HEK293 (cell line): ENCODE data around the gene ERICH4.
A peak's percentile ranks its signal among the peaks of the same experiment; 100 is the strongest.

Experiments
- CTCF ChIA-PET: fragments of 350-600 bp; formaldehyde crosslinking; extraction: SDS; loops from one replicate; lab custom pipeline; 2021; ENCODE audit warnings: antibody characterized with exemption; lab: Yijun Ruan, JAX
- POLR2A ChIA-PET: fragments of 300-600 bp; formaldehyde crosslinking; extraction: SDS; loops from one replicate; lab custom pipeline; 2020; ENCODE audit warnings: antibody characterized with exemption, inconsistent platforms; lab: Yijun Ruan, JAX
- H3K27ac ChIP-seq: fragments of 200-500 bp; sonication (Bioruptor generic); 2 replicates; pipeline ENCODE4 v1.5.1; 2014; ENCODE audit warnings: low read depth, low read length, control low read depth, inconsistent platforms; ENCODE audit errors: extremely low read depth
- H3K36me3 ChIP-seq, 2 experiments: fragments of 200-500 bp in 1 of 2; sonication (Bioruptor generic) in 1 of 2; 1 replicate in 1 of 2; 2 replicates in 1 of 2; pipeline ENCODE4 v1.5.1; 2014 to 2017; ENCODE audit warnings: inconsistent platforms in 2 of 2, low read length in 2 of 2; ENCODE audit not compliant: control insufficient read depth in 2 of 2, insufficient read depth in 1 of 2
- H3K4me1 ChIP-seq: fragments of 200-500 bp; sonication (Bioruptor generic); 2 replicates; pipeline ENCODE4 v1.5.1; 2014; ENCODE audit warnings: mild to moderate bottlenecking, low read length, inconsistent platforms; ENCODE audit not compliant: control insufficient read depth, insufficient read depth
- H3K4me3 ChIP-seq: 2 replicates; pipeline ENCODE4 v1.5.1; 2011; ENCODE audit warnings: low read depth, mild to moderate bottlenecking, control low read depth, low read length, moderate library complexity
- H3K9me3 ChIP-seq: fragments of 200-500 bp; sonication (Bioruptor generic); 2 replicates; pipeline ENCODE4 v1.5.1; 2014; ENCODE audit warnings: low read depth, low read length, inconsistent platforms; ENCODE audit not compliant: control insufficient read depth, insufficient read depth
- ATF2 ChIP-seq: fragments of 450-650 bp; formaldehyde crosslinking; IDR thresholded peaks from 2 replicates; pipeline ENCODE4 v1.5.1; 2016; ENCODE audit warnings: missing biosample characterization, missing genetic modification characterization, low read depth
- EGR2 ChIP-seq: fragments of 450-650 bp; formaldehyde crosslinking; IDR thresholded peaks from 2 replicates; pipeline ENCODE4 v1.5.1; 2016; ENCODE audit warnings: low read depth, missing biosample characterization, missing genetic modification characterization
- GLIS1 ChIP-seq: fragments of 450-650 bp; formaldehyde crosslinking; IDR thresholded peaks from 2 replicates; pipeline ENCODE4 v1.5.1; 2016; ENCODE audit warnings: missing biosample characterization, missing genetic modification characterization
- MEIS1 ChIP-seq: sonication (generic); formaldehyde crosslinking; IDR thresholded peaks from 2 replicates; pipeline ENCODE4 v1.8.1; 2022; ENCODE audit warnings: missing genetic modification reagents, mild to moderate bottlenecking, borderline replicate concordance
- PRDM1 ChIP-seq: fragments of 450-650 bp; formaldehyde crosslinking; IDR thresholded peaks from 2 replicates; pipeline ENCODE4; 2016; ENCODE audit warnings: missing biosample characterization, missing genetic modification characterization
- PRDM10 ChIP-seq: fragments of 450-650 bp; formaldehyde crosslinking; IDR thresholded peaks from 2 replicates; pipeline ENCODE4 v1.5.1; 2016; ENCODE audit warnings: missing biosample characterization, missing genetic modification characterization
- SETDB1 ChIP-seq: IDR thresholded peaks from one replicate; pipeline ENCODE4 v1.6.1; 2017; ENCODE audit warnings: mild to moderate bottlenecking, low read length, moderate library complexity, mixed read lengths; ENCODE audit not compliant: insufficient read length
- ZBTB10 ChIP-seq: fragments of 450-650 bp; formaldehyde crosslinking; IDR thresholded peaks from 2 replicates; pipeline ENCODE4 v1.5.1; 2016; ENCODE audit warnings: missing biosample characterization, missing genetic modification characterization
- ZBTB48 ChIP-seq: fragments of 450-650 bp; formaldehyde crosslinking; IDR thresholded peaks from 2 replicates; pipeline ENCODE4 v1.5.1; 2016; ENCODE audit warnings: missing biosample characterization, missing genetic modification characterization
- ZBTB7A ChIP-seq: fragments of 450-650 bp; formaldehyde crosslinking; IDR thresholded peaks from 2 replicates; pipeline ENCODE4 v1.5.1; 2016; ENCODE audit warnings: low read depth, missing biosample characterization, missing genetic modification characterization
- ZFP41 ChIP-seq: fragments of 450-650 bp; formaldehyde crosslinking; IDR thresholded peaks from 2 replicates; pipeline ENCODE4 v1.5.1; 2016; ENCODE audit warnings: missing biosample characterization, missing genetic modification characterization, borderline replicate concordance
- ZNF223 ChIP-seq: fragments of 450-650 bp; formaldehyde crosslinking; IDR thresholded peaks from 2 replicates; pipeline ENCODE4 v1.5.1; 2016; ENCODE audit warnings: missing biosample characterization, missing genetic modification characterization
- ZNF266 ChIP-seq: fragments of 450-650 bp; formaldehyde crosslinking; IDR thresholded peaks from 2 replicates; pipeline ENCODE4 v1.5.1; 2016; ENCODE audit warnings: missing biosample characterization, missing genetic modification characterization, low read depth
- ZNF280D ChIP-seq: fragments of 450-650 bp; formaldehyde crosslinking; IDR thresholded peaks from 2 replicates; pipeline ENCODE4 v1.5.1; 2016; ENCODE audit warnings: missing biosample characterization, missing genetic modification characterization
- ZNF433 ChIP-seq: fragments of 450-650 bp; formaldehyde crosslinking; IDR thresholded peaks from 2 replicates; pipeline ENCODE4 v1.5.1; 2016; ENCODE audit warnings: missing biosample characterization, missing genetic modification characterization, low read depth
- ZNF501 ChIP-seq: fragments of 450-650 bp; formaldehyde crosslinking; IDR thresholded peaks from 2 replicates; pipeline ENCODE4 v1.5.1; 2016; ENCODE audit warnings: missing biosample characterization, missing genetic modification characterization
- ZNF514 ChIP-seq: fragments of 450-650 bp; formaldehyde crosslinking; IDR thresholded peaks from 2 replicates; pipeline ENCODE4 v1.5.1; 2016; ENCODE audit warnings: missing biosample characterization, missing genetic modification characterization
- ZNF561 ChIP-seq: fragments of 450-650 bp; IDR thresholded peaks from 2 replicates; pipeline ENCODE4 v1.5.1; 2018; ENCODE audit warnings: missing biosample characterization, missing genetic modification characterization, borderline replicate concordance
- ZNF658 ChIP-seq: fragments of 450-650 bp; formaldehyde crosslinking; IDR thresholded peaks from 2 replicates; pipeline ENCODE4; 2016; ENCODE audit warnings: missing biosample characterization, missing genetic modification characterization
- ZNF677 ChIP-seq: fragments of 450-650 bp; IDR thresholded peaks from 2 replicates; pipeline ENCODE4 v1.5.0; 2018; ENCODE audit warnings: missing biosample characterization, mild to moderate bottlenecking, missing genetic modification characterization, moderate library complexity
- ZNF701 ChIP-seq: fragments of 450-650 bp; formaldehyde crosslinking; IDR thresholded peaks from 2 replicates; pipeline ENCODE4 v1.5.1; 2016; ENCODE audit warnings: missing biosample characterization, missing genetic modification characterization
- ZNF747 ChIP-seq: fragments of 450-650 bp; formaldehyde crosslinking; IDR thresholded peaks from 2 replicates; pipeline ENCODE4 v1.5.1; 2016; ENCODE audit warnings: missing biosample characterization, missing genetic modification characterization
- ZNF776 ChIP-seq: fragments of 450-650 bp; formaldehyde crosslinking; IDR thresholded peaks from 2 replicates; pipeline ENCODE4 v1.5.0; 2017; ENCODE audit warnings: missing biosample characterization, missing genetic modification characterization, borderline replicate concordance
- ZSCAN18 ChIP-seq: fragments of 450-650 bp; formaldehyde crosslinking; IDR thresholded peaks from 2 replicates; pipeline ENCODE4 v1.5.1; 2016; ENCODE audit warnings: missing biosample characterization, missing genetic modification characterization
- ZSCAN30 ChIP-seq: fragments of 450-650 bp; IDR thresholded peaks from 2 replicates; pipeline ENCODE4 v1.5.1; 2018; ENCODE audit warnings: missing biosample characterization, mild to moderate bottlenecking, missing genetic modification characterization, moderate library complexity

ERICH4 gene

DNA sequence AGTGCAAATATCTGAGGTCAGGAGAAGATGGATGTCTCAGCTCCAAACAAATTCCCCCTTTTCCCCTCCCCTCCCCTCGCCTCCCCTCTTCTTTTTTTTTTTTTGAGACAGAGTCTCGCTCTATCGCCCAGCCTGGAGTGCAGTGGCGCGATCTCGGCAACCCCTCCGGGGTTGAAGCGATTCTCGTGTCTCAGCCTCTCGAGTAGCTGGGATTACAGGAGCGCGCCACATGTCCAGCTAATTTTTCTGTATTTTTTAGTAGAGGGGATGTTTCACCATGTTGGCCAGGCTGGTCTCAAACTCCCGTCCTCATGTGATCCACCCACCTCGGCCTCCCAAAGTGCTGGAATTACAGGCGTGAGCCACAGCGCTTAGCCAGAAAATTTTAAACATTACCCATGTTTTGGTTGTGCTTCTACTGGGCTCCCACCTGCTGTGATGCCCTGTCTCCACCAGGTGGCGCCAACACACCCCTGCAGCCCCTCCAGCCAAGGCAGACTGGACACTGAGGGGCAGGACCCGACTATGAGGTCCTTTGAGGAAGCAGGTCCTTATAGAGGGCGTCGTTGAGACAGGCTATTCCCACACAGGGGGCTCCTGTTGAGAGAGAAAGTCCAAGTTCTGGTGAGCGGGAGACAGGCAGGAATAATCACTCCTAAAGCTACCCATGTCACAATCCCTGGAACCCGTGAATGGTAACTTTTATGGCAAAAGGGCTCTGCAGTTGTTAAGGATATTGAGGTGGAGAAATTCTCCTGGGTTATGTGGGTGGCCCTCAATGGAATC lies 6.3 kb downstream of the ERICH4 start:
- CTCF ChIA-PET: interaction anchor here (0.6 to 10.4 kb wide), 59 partner anchors 8 to 1154 kb away, joined by 3 to 433 read pairs (median 5); partner anchors contain the start of genes B3GNT8, B9D2 and DMAC2
- no peak overlapping the region; the same call in 1 of the 2 replicates for H3K27ac ChIP-seq
- no peaks in the 10 kb centered on the region for H3K36me3 ChIP-seq
- POLR2A ChIA-PET: interaction anchor here (0.5 to 2.2 kb wide), 4 partner anchors 10 to 1186 kb away, joined by 3 to 26 read pairs (median 4); partner anchors contain the start of gene DMAC2
- no peaks in the 10 kb centered on the region for H3K9me3 ChIP-seq
- peak overlapping the region; percentile 13 for H3K4me3 ChIP-seq
- no peaks in the 10 kb centered on the region for H3K4me1 ChIP-seq
- TF ChIP-seq PRDM10: peak; percentile 94
- no peak for TF ChIP-seq ZNF677 (tag by site-specific recombination)
- TF ChIP-seq ZFP41 (tag by site-specific recombination): no peak
- no peak; the same call in 1 of the 2 replicates for TF ChIP-seq EGR2
- TF ChIP-seq ZBTB7A (tag by site-specific recombination): no peak
- no peak for TF ChIP-seq ZNF514 (tag by site-specific recombination)
- TF ChIP-seq ZNF701 (tag by site-specific recombination): no peak
- TF ChIP-seq ZSCAN30 (tag by site-specific recombination): no peak
- TF ChIP-seq ZBTB48: no peak
- TF ChIP-seq ZNF223 (tag by site-specific recombination): no peak
- TF ChIP-seq ZNF266 (tag by site-specific recombination): no peak
- TF ChIP-seq GLIS1 (tag by site-specific recombination): peak; percentile 76
- TF ChIP-seq MEIS1: no peak
- TF ChIP-seq SETDB1: no peak
- no peak for TF ChIP-seq ATF2 (tag by site-specific recombination)
- no peak for TF ChIP-seq PRDM1 (tag by site-specific recombination)
- TF ChIP-seq ZNF747 (tag by site-specific recombination): no peak
- TF ChIP-seq ZNF658 (tag by site-specific recombination): no peak
- no peak for TF ChIP-seq ZNF433 (tag by site-specific recombination)
- TF ChIP-seq ZNF501 (tag by site-specific recombination): peak; percentile 47; the same call in 1 of the 2 replicates
- TF ChIP-seq ZSCAN18 (tag by site-specific recombination): no peak
- TF ChIP-seq ZNF561: no peak
- TF ChIP-seq ZBTB10: 0 out of 2 replicates have a peak, but pooled peaks have one; percentile 18
- TF ChIP-seq ZNF776 (tag by site-specific recombination): no peak
- TF ChIP-seq ZNF280D (tag by site-specific recombination): no peak
